WTC11 (cell line): ENCODE measurements around the gene FUT8.

Experiments
- ATF3 ChIP-seq: sonication (generic); formaldehyde crosslinking; conservative IDR thresholded peaks from 2 replicates; pipeline ENCODE4 v1.8.1; 2022; ENCODE audit warnings: mild to moderate bottlenecking, missing genetic modification reagents
- CREB1 ChIP-seq: sonication (generic); formaldehyde crosslinking; IDR thresholded peaks from 2 replicates; pipeline ENCODE4 v1.8.0; 2023; ENCODE audit warnings: mild to moderate bottlenecking, missing genetic modification reagents
- KAT7 ChIP-seq: sonication (generic); formaldehyde crosslinking; IDR thresholded peaks from 2 replicates; pipeline ENCODE4 v1.8.1; 2023; ENCODE audit warnings: missing genetic modification reagents, mild to moderate bottlenecking, borderline replicate concordance
- ZBTB21 ChIP-seq: sonication (generic); formaldehyde crosslinking; IDR thresholded peaks from 2 replicates; pipeline ENCODE4 v1.8.1; 2023; ENCODE audit warnings: mild to moderate bottlenecking, missing genetic modification reagents, borderline replicate concordance
- TF ChIP-seq, protein P1 (sequence below): fragments of 200-600 bp; IDR thresholded peaks from 2 replicates; pipeline ENCODE4 v1.8.0; 2022; ENCODE audit warnings: antibody characterized with exemption

- TF ChIP-seq ZBTB21 (CRISPR knock-in tag) (no peak), CREB1 (CRISPR knock-in tag) (no peak), ATF3 (no peak), KAT7 (CRISPR knock-in tag) (no peak)
- TF ChIP-seq, protein P1, sequence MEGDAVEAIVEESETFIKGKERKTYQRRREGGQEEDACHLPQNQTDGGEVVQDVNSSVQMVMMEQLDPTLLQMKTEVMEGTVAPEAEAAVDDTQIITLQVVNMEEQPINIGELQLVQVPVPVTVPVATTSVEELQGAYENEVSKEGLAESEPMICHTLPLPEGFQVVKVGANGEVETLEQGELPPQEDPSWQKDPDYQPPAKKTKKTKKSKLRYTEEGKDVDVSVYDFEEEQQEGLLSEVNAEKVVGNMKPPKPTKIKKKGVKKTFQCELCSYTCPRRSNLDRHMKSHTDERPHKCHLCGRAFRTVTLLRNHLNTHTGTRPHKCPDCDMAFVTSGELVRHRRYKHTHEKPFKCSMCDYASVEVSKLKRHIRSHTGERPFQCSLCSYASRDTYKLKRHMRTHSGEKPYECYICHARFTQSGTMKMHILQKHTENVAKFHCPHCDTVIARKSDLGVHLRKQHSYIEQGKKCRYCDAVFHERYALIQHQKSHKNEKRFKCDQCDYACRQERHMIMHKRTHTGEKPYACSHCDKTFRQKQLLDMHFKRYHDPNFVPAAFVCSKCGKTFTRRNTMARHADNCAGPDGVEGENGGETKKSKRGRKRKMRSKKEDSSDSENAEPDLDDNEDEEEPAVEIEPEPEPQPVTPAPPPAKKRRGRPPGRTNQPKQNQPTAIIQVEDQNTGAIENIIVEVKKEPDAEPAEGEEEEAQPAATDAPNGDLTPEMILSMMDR = no peak
Observed at GRCh38 chr14:65729566-65729965, 317.0 kb downstream of the FUT8 start.
